OCI-LY3 (cell line): ENCODE results near the gene NT5M.

Experiments used
- CTCF ChIP-seq: fragments of 200-600, 300-600 bp; sonication (generic); IDR thresholded peaks from 2 replicates; pipeline ENCODE4 v1.5.1; 2014; ENCODE audit warnings: antibody characterized with exemption, low read length, low read depth
- EZH2phosphoT487 ChIP-seq: fragments of 200-600 bp; shearing (Covaris generic); IDR thresholded peaks from 2 replicates; pipeline ENCODE4 v1.6.1; 2018; ENCODE audit warnings: antibody characterized with exemption, mixed run types, low read depth

- TF ChIP-seq CTCF (no peak), EZH2phosphoT487 (no peak)
Observed at GRCh38 chr17:17341452-17341851, 38.3 kb downstream of the NT5M start.
